Heart right ventricle (tissue), 16 donors: ENCODE data around the gene PLEKHA5. TPM values are rescaled to one million over a fixed set of nuclear protein-coding genes. Genes with fewer than 3 reads are reported as not detected.

ENCODE experiments used
- ATAC-seq, 8 donors: fragments of 200-7000 bp; cut with Tn5 transposase; one replicate each; pipeline ENCODE4 v1.9.1; 2020; ENCODE audit warnings: mild to moderate bottlenecking in 8 of 8, moderate library complexity in 8 of 8, moderate number of reproducible peaks in 1 of 8
- DNase-seq, 2 donors: peaks; one replicate each; pipeline ENCODE4 v3.0.0-alpha.2; 2020
- H3K27ac ChIP-seq, 10 donors: fragments of 200-600 bp; sonication (generic) in 2 of 10; one replicate each; pipeline versions ENCODE4 v1.5.0 to v1.8.0; 2020 to 2022; ENCODE audit warnings: mild to moderate bottlenecking in 3 of 10
- H3K27me3 ChIP-seq, 7 donors: fragments of 200-600 bp; one replicate each; pipeline ENCODE4 v1.8.0; 2021 to 2022; ENCODE audit warnings: mild to moderate bottlenecking in 2 of 7
- H3K36me3 ChIP-seq, 9 donors: fragments of 200-600 bp; sonication (generic) in 1 of 9; one replicate each; pipeline versions ENCODE4 v1.5.0 to v1.8.0; 2020 to 2022; ENCODE audit warnings: mild to moderate bottlenecking in 2 of 9
- H3K4me1 ChIP-seq, 9 donors: fragments of 200-600 bp; sonication (generic) in 1 of 9; one replicate each; pipeline versions ENCODE4 v1.5.0 to v1.8.0; 2020 to 2022; ENCODE audit warnings: mild to moderate bottlenecking in 4 of 9
- H3K4me3 ChIP-seq, 10 donors: fragments of 200-600 bp; sonication (generic) in 2 of 10; one replicate each; pipeline versions ENCODE4 v1.5.0 to v1.8.0; 2020 to 2022; ENCODE audit warnings: mild to moderate bottlenecking in 7 of 10, moderate library complexity in 2 of 10
- H3K9me3 ChIP-seq, 11 donors: fragments of 200-600 bp in 10 of 11; sonication (generic) in 2 of 11; one replicate each; pipeline versions ENCODE4 v1.5.0 to v1.8.0; 2013 to 2022; ENCODE audit warnings: mild to moderate bottlenecking in 2 of 11, control low read depth in 1 of 11, moderate library complexity in 1 of 11
- CTCF ChIP-seq, 9 donors: fragments of 200-600 bp; sonication (generic) in 2 of 9; IDR thresholded peaks; one replicate each; pipeline versions ENCODE4 v1.5.0 to v1.8.0; 2021 to 2022; ENCODE audit warnings: antibody characterized with exemption in 9 of 9, mild to moderate bottlenecking in 5 of 9, moderate library complexity in 1 of 9
- WGBS, 2 donors: extraction: QIAGEN DNeasy Blood & Tissue Kit; methylation state at CpG; one replicate each; pipeline ENCODE4 v1.1.7; 2013; ENCODE audit warnings: inconsistent platforms in 1 of 2; 5-methylcytosine and 5-hydroxymethylcytosine counted together
- intact Hi-C, 10 donors: fragments of 100-400 bp; cut with DNase I; formaldehyde crosslinking; loops; one replicate each; pipeline versions ENCODE4 v1.11.1 to v1.14.2; 2022
- long read RNA-seq, 3 donors: library from polyadenylated mRNA; unstranded; transcript quantifications; one replicate each; pipeline ENCODE4 v2.0.0, GENCODE V29; 2020 to 2021
- polyA plus RNA-seq, 2 donors: library from polyadenylated mRNA; stranded (reverse); fragments of 200-250 nt; gene quantifications; one replicate each; pipeline ENCODE4 v1.2.3, GENCODE V29; 2013
- total RNA-seq, 10 donors: library from RNA; stranded (reverse); fragmentation: NEBNext Ultra II Directional in 3 of 10; extraction: Animal tissue kit (Norgen Biotek cat#: 25700) in 3 of 10; gene quantifications; one replicate each; pipeline versions ENCODE4 v1.2.1 to v1.2.4, GENCODE V29; 2021 to 2023
- donor health status: Arrhythmogenic right ventricular cardiomyopathy.
- donor health status: ischemic (EF 13 %, LVEDD 7.1; RV severe dilation, severe dysfunction).
- donor health status: healthy with polysubstance abuse.
- donor health status: DM: no; HTN: yes; CAD: no.
- donor health status: DM: no; HTN: no; CAD: no.
- donor health status: ischemic (EF 25% LVEDD 6.9; RV normal size, moderate dysfunction).
- donor health status: ischemic (EF 25% LVEDD 5.7; RV mildly dilated, moderate dysfunction).
- donor health status: healthy.
- donor health status: DM: yes; HTN: yes; CAD: no.
- donor health status: Ischemic cardiomyopathy.
- donor health status: ischemic (EF 35%, LVEDD 5.7; RV mildly dilated, moderate dysfunction).
- donor health status: nonischemic (EF 11% LVEDD 7.7; RV severe dilation, severe dysfunction).
- donor health status: DM: yes; HTN: yes; CAD: no.
- donor health status: PGD.
- donor health status: ischemic (EF 29% LVEDD 5.4; RV normal size, mild dysfunction).
- donor health status: nonischemic (EF 23%, LVEDD 6.1; RV moderate dilation, normal function).

PLEKHA5 gene
- total RNA-seq (10 to 100 TPM; 38.8 to 77.1 (median 65.7) TPM), polyA plus RNA-seq (10 to 100 TPM; 11.8 to 58.8 TPM)
- long read RNA-seq, donor 1, full-length matches to known transcripts, result 22 of 72 reads
- long read RNA-seq, donor 1, partial matches to known transcripts, result 38 of 72 reads
- long read RNA-seq, donor 1, other reads (novel, unspliced or antisense), result 12 of 72 reads
- long read RNA-seq, donor 2, full-length matches to known transcripts, result 23 of 83 reads
- long read RNA-seq, donor 2, partial matches to known transcripts, result 44 of 83 reads
- long read RNA-seq, donor 2, other reads (novel, unspliced or antisense), result 16 of 83 reads
- long read RNA-seq, donor 3, full-length matches to known transcripts, result 17 of 57 reads
- long read RNA-seq, donor 3, partial matches to known transcripts, result 31 of 57 reads
- long read RNA-seq, donor 3, other reads (novel, unspliced or antisense), result 9 of 57 reads

- H3K36me3 ChIP-seq, result no peaks in the 10 kb centered on the region
- ATAC-seq (peak; percentile 73 to 94 (median 90)), DNase-seq (peak; percentile 68 to 82)
- H3K4me1 ChIP-seq, result peaks cover 0 to 21% (median 6%) of the 10 kb centered on the region in 9 donors
- intact Hi-C loops, result loop anchor here in 7 of 10 donors (2.0 to 10.0 kb wide), 9 partner anchors 48 to 695 kb away; no protein-coding TSS in a partner anchor
- H3K27ac ChIP-seq, result peak within 1 kb of the TSS; percentile 86 to 97 (median 94)
- peak within 1 kb of the TSS; percentile 82 to 98 (median 93) for H3K4me3 ChIP-seq
- 1% methylated on average over 95 to 103 of the region's 103 CpGs for WGBS, 2 donors
- peaks cover 0 to 34% (median 19%) of the 10 kb centered on the region in 11 donors for H3K9me3 ChIP-seq
- H3K27me3 ChIP-seq, result no peaks in the 10 kb centered on the region
- peak in 6 of 9 donors; percentile 13 to 52 (median 32) for TF ChIP-seq CTCF (IDR thresholded peaks at IDR 0.05)
Measured at GRCh38 chr12:19129486-19130223, at the start of gene PLEKHA5. Gene PLEKHA5 (plus strand): TSS chr12:19129733. CDS start chr12:19129800, 67 bp downstream.

- DNase-seq (no peak), ATAC-seq (no peak)
- Histone ChIP-seq H3K36me3 (no peaks in the 10 kb centered on the region), H3K4me3 (no peak overlapping the region), H3K4me1 (no peaks in the 10 kb centered on the region), H3K27ac (no peak overlapping the region), H3K9me3 (peaks cover 0 to 8% (median 0%) of the 10 kb centered on the region in 11 donors), H3K27me3 (no peaks in the 10 kb centered on the region)
- intact Hi-C loops, result no loop called here
- 74 to 78% methylated on average over 2 of the region's 2 CpGs for WGBS, 2 donors
- no peak for TF ChIP-seq CTCF (IDR thresholded peaks at IDR 0.05)
Measured at GRCh38 chr12:19080918-19081317, 48.6 kb upstream of the PLEKHA5 start.

- no peak for TF ChIP-seq CTCF (IDR thresholded peaks at IDR 0.05)
- Histone ChIP-seq H3K9me3 (peaks cover 0 to 8% (median 0%) of the 10 kb centered on the region in 11 donors), H3K27ac (no peak overlapping the region), H3K4me3 (no peak overlapping the region), H3K36me3 (no peaks in the 10 kb centered on the region), H3K27me3 (no peaks in the 10 kb centered on the region), H3K4me1 (no peaks in the 10 kb centered on the region)
- DNase-seq (no peak), ATAC-seq (no peak)
- intact Hi-C loops, result no loop called here
- WGBS, 2 donors, result 88 to 89% methylated on average over 7 of the region's 7 CpGs
Measured at GRCh38 chr12:19082365-19082911, 47.1 kb upstream of the PLEKHA5 start.

- WGBS, 2 donors, result 86 to 91% methylated on average over 4 of the region's 4 CpGs
- Histone ChIP-seq H3K9me3 (peaks cover 0 to 8% (median 0%) of the 10 kb centered on the region in 11 donors), H3K27me3 (no peaks in the 10 kb centered on the region), H3K36me3 (no peaks in the 10 kb centered on the region), H3K4me1 (no peaks in the 10 kb centered on the region), H3K27ac (no peak overlapping the region), H3K4me3 (no peak overlapping the region)
- ATAC-seq, result no peak
- intact Hi-C loops, result no loop called here
- DNase-seq, result no peak
- no peak for TF ChIP-seq CTCF (IDR thresholded peaks at IDR 0.05)
Measured at GRCh38 chr12:19084547-19084946, 45.0 kb upstream of the PLEKHA5 start.
